ENCODE results near the gene DTNB. TPM values are rescaled to one million over a fixed set of nuclear protein-coding genes. Genes with fewer than 3 reads are reported as not detected.

Gene DTNB
- total RNA-seq, 1 experiment from 2014 or later, result 19.6 TPM

- Histone ChIP-seq H3K4me1 (ENCODE audit: insufficient read depth, low read length, poor library complexity, severe bottlenecking) (no peaks in the 10 kb centered on the region), H3K36me3 (ENCODE audit: insufficient read depth, low read length, poor library complexity, severe bottlenecking) (no peaks in the 10 kb centered on the region), H3K9me3 (ENCODE audit: low read depth, low read length, poor library complexity, severe bottlenecking) (no peaks in the 10 kb centered on the region), H3K27ac (ENCODE audit: low read depth, low read length, poor library complexity, severe bottlenecking) (no peak overlapping the region), H3K4me3 (ENCODE audit: low read depth, low read length, poor library complexity, severe bottlenecking) (no peak overlapping the region), H3K27me3 (replicated peaks; ENCODE audit: insufficient read depth, low read depth, low read length, poor library complexity) (no peaks in the 10 kb centered on the region)
- intact Hi-C loops (cut with micrococcal nuclease; ENCODE audit: unreplicated experiment), result no loop called here
- ChIA-PET POLR2A (ENCODE audit: low non-redundant PET) (interaction anchor here (0.6 kb wide), 1 partner anchor 325 kb away, joined by 4 read pairs; no protein-coding TSS in a partner anchor), CTCF (no interaction called here)
- BruUV-seq (replicated peaks), result no TSS peak
- TF ChIP-seq EZH2 (IDR thresholded peaks at IDR 0.05; ENCODE audit: borderline replicate concordance, low read depth, low read length, poor library complexity, severe bottlenecking), result no peak
- DNase-seq (ENCODE audit: low spot score), result no peak
Observed at GRCh38 chr2:25505182-25505581, 168.2 kb downstream of the DTNB start.

- H3K27me3 ChIP-seq (replicated peaks; ENCODE audit: insufficient read depth, low read depth, low read length, poor library complexity), result no peaks in the 10 kb centered on the region
- no peak overlapping the region for H3K4me3 ChIP-seq (ENCODE audit: low read depth, low read length, poor library complexity, severe bottlenecking)
- no TSS peak for BruUV-seq (replicated peaks)
- no peaks in the 10 kb centered on the region for H3K36me3 ChIP-seq (ENCODE audit: insufficient read depth, low read length, poor library complexity, severe bottlenecking)
- no peak for TF ChIP-seq EZH2 (IDR thresholded peaks at IDR 0.05; ENCODE audit: borderline replicate concordance, low read depth, low read length, poor library complexity, severe bottlenecking)
- TF ChIP-seq, protein P1, sequence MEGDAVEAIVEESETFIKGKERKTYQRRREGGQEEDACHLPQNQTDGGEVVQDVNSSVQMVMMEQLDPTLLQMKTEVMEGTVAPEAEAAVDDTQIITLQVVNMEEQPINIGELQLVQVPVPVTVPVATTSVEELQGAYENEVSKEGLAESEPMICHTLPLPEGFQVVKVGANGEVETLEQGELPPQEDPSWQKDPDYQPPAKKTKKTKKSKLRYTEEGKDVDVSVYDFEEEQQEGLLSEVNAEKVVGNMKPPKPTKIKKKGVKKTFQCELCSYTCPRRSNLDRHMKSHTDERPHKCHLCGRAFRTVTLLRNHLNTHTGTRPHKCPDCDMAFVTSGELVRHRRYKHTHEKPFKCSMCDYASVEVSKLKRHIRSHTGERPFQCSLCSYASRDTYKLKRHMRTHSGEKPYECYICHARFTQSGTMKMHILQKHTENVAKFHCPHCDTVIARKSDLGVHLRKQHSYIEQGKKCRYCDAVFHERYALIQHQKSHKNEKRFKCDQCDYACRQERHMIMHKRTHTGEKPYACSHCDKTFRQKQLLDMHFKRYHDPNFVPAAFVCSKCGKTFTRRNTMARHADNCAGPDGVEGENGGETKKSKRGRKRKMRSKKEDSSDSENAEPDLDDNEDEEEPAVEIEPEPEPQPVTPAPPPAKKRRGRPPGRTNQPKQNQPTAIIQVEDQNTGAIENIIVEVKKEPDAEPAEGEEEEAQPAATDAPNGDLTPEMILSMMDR (conservative IDR thresholded peaks at IDR 0.05; ENCODE audit: low read depth, low read length), result no peak
- no peak for DNase-seq (ENCODE audit: low spot score)
- no peaks in the 10 kb centered on the region for H3K9me3 ChIP-seq (ENCODE audit: low read depth, low read length, poor library complexity, severe bottlenecking)
- H3K4me1 ChIP-seq (ENCODE audit: insufficient read depth, low read length, poor library complexity, severe bottlenecking), result no peaks in the 10 kb centered on the region
- intact Hi-C loops (cut with micrococcal nuclease; ENCODE audit: unreplicated experiment), result no loop called here
- H3K27ac ChIP-seq (ENCODE audit: low read depth, low read length, poor library complexity, severe bottlenecking), result no peak overlapping the region
- CTCF ChIA-PET, result no interaction called here
- POLR2A ChIA-PET (ENCODE audit: low non-redundant PET), result no interaction called here
Observed at GRCh38 chr2:25504266-25504665, 169.1 kb downstream of the DTNB start.

- no peak for DNase-seq (ENCODE audit: low spot score)
- Histone ChIP-seq H3K9me3 (ENCODE audit: low read depth, low read length, poor library complexity, severe bottlenecking) (no peaks in the 10 kb centered on the region), H3K27ac (ENCODE audit: low read depth, low read length, poor library complexity, severe bottlenecking) (no peak overlapping the region), H3K4me1 (ENCODE audit: insufficient read depth, low read length, poor library complexity, severe bottlenecking) (no peaks in the 10 kb centered on the region), H3K36me3 (ENCODE audit: insufficient read depth, low read length, poor library complexity, severe bottlenecking) (no peaks in the 10 kb centered on the region), H3K4me3 (ENCODE audit: low read depth, low read length, poor library complexity, severe bottlenecking) (no peak overlapping the region), H3K27me3 (replicated peaks; ENCODE audit: insufficient read depth, low read depth, low read length, poor library complexity) (no peaks in the 10 kb centered on the region)
- intact Hi-C loops (cut with micrococcal nuclease; ENCODE audit: unreplicated experiment), result no loop called here
- CTCF ChIA-PET, result no interaction called here
- TF ChIP-seq, protein P1 (conservative IDR thresholded peaks at IDR 0.05; ENCODE audit: low read depth, low read length), result no peak
- TF ChIP-seq EZH2 (IDR thresholded peaks at IDR 0.05; ENCODE audit: borderline replicate concordance, low read depth, low read length, poor library complexity, severe bottlenecking), result no peak
- POLR2A ChIA-PET (ENCODE audit: low non-redundant PET), result interaction anchor here (0.6 kb wide), 1 partner anchor 37 kb away, joined by 4 read pairs; no protein-coding TSS in a partner anchor
- BruUV-seq (replicated peaks), result no TSS peak
Observed at GRCh38 chr2:25499157-25499556, 174.2 kb downstream of the DTNB start.

DNA sequence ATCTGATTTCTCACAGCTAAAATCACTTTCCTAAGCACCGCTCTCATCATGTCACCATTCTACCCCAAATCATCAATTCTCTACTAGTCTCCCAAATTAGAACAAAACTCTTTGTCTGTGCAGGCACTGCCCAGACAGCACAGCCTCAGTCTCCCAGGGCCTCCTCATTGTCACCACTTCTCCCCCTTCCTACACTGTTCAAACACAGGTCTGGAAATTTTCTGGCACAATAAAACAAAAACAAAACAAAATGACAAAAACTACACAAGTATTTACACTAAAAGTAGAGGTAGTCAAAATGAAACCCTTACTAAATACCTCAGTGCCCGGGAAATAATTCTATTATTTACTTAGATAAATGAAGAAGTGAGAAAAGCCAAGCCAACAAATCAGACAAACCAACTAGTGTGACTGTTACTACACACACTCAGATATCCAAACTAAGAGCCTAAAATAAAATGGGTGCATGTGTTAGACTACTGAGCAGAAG lies 175.4 kb downstream of the DTNB start:
- no peak for TF ChIP-seq EZH2 (IDR thresholded peaks at IDR 0.05; ENCODE audit: borderline replicate concordance, low read depth, low read length, poor library complexity, severe bottlenecking)
- TF ChIP-seq, protein P1 (conservative IDR thresholded peaks at IDR 0.05; ENCODE audit: low read depth, low read length), result no peak
- H3K9me3 ChIP-seq (ENCODE audit: low read depth, low read length, poor library complexity, severe bottlenecking), result no peaks in the 10 kb centered on the region
- no peaks in the 10 kb centered on the region for H3K4me1 ChIP-seq (ENCODE audit: insufficient read depth, low read length, poor library complexity, severe bottlenecking)
- H3K36me3 ChIP-seq (ENCODE audit: insufficient read depth, low read length, poor library complexity, severe bottlenecking), result no peaks in the 10 kb centered on the region
- POLR2A ChIA-PET (ENCODE audit: low non-redundant PET), result no interaction called here
- DNase-seq (ENCODE audit: low spot score), result no peak
- intact Hi-C loops (cut with micrococcal nuclease; ENCODE audit: unreplicated experiment), result no loop called here
- no peak overlapping the region for H3K27ac ChIP-seq (ENCODE audit: low read depth, low read length, poor library complexity, severe bottlenecking)
- no TSS peak for BruUV-seq (replicated peaks)
- CTCF ChIA-PET, result no interaction called here
- H3K27me3 ChIP-seq (replicated peaks; ENCODE audit: insufficient read depth, low read depth, low read length, poor library complexity), result no peaks in the 10 kb centered on the region
- no peak overlapping the region for H3K4me3 ChIP-seq (ENCODE audit: low read depth, low read length, poor library complexity, severe bottlenecking)

Data from A673 (cell line).